ENCODE results near the gene MPZL1. TPM values are rescaled to one million over a fixed set of nuclear protein-coding genes. Genes with fewer than 3 reads are reported as not detected.

Gene MPZL1
- total RNA-seq = 10 to 100 TPM; 17.4 to 19.0 TPM

- Mint-ChIP-seq H3K9me3 (no peaks in the 10 kb centered on the region), H3K27me3 (no peaks in the 10 kb centered on the region), H3K4me1 (peaks cover 67% of the 10 kb centered on the region), H3K36me3 (ENCODE audit: low read depth) (peaks cover 9% of the 10 kb centered on the region), H3K4me3 (peak within 1 kb of the TSS; percentile 88), H3K27ac (peak within 1 kb of the TSS; percentile 26)
- peak; percentile 92 for DNase-seq
- ChIA-PET POLR2A (interaction anchor here (0.6 to 1.1 kb wide), 2 partner anchors 119 to 214 kb away, joined by 3 read pairs; no protein-coding TSS in a partner anchor), CTCF (interaction anchor here (0.6 to 1.2 kb wide), 3 partner anchors 20 to 363 kb away, joined by 3 read pairs; no protein-coding TSS in a partner anchor)
Observed at GRCh38 chr1:167721617-167722151, at the start of gene MPZL1. MPZL1 (plus strand) TSS chr1:167721982; CDS start chr1:167722152, 170 bp downstream.

DNA sequence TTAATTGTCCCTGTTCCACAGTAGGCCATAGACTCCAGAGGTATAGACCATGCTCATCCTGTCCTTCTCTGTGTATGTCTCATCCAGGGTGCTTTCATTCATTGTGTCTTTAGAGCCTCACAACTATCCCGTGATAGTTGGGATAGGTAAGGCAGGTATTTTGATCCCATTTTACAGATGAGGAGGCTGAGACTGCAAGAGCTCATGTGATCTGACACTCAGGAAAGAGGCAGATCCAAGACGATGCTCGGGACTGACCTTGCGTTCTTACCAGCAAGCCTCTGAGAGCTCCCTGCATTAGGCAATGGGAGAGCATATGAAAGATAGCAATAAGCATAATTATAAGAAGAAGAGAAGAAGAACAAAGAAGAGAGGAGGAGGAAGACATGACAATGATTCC lies 49.0 kb upstream of the MPZL1 start:
- H3K9me3 Mint-ChIP-seq = no peaks in the 10 kb centered on the region
- no peak for DNase-seq
- CTCF ChIA-PET = interaction anchor here (1.0 kb wide), 1 partner anchor 120 kb away, joined by 3 read pairs; the partner anchor contains the start of gene CREG1
- peaks cover 70% of the 10 kb centered on the region for H3K36me3 Mint-ChIP-seq (ENCODE audit: low read depth)
- peak overlapping the region; percentile 24 for H3K27ac Mint-ChIP-seq
- H3K4me3 Mint-ChIP-seq = no peak overlapping the region
- POLR2A ChIA-PET = interaction anchor here (1.3 kb wide), 1 partner anchor 17 kb away, joined by 3 read pairs; no protein-coding TSS in a partner anchor
- H3K4me1 Mint-ChIP-seq = peaks cover 70% of the 10 kb centered on the region
- no peaks in the 10 kb centered on the region for H3K27me3 Mint-ChIP-seq

DNA sequence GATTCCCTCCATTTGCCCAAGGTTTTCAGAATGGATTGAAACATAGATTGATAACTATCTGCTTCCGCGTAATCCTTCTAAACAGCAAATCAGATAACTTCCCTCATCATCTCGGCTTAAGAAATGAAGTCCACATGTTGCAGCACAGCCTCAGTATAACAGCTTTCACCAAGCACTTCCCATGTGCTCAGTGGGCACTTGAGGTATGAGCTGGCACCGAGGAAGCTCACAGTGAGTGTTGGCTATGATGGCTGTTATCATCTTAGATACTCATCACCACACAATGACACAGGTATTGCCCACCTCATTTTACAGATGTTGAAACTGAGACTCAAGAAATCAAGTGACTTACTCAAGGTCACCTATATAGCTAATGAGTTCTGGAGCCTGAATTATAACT lies 48.5 kb upstream of the MPZL1 start:
- no peak for DNase-seq
- peaks cover 69% of the 10 kb centered on the region for H3K36me3 Mint-ChIP-seq (ENCODE audit: low read depth)
- H3K4me3 Mint-ChIP-seq = no peak overlapping the region
- peaks cover 69% of the 10 kb centered on the region for H3K4me1 Mint-ChIP-seq
- H3K27me3 Mint-ChIP-seq = no peaks in the 10 kb centered on the region
- no peak overlapping the region for H3K27ac Mint-ChIP-seq
- H3K9me3 Mint-ChIP-seq = no peaks in the 10 kb centered on the region
- ChIA-PET POLR2A (interaction anchor here (1.3 to 2.1 kb wide), 2 partner anchors 17 to 73 kb away, joined by 3 to 7 read pairs; no protein-coding TSS in a partner anchor), CTCF (interaction anchor here (1.0 to 1.3 kb wide), 2 partner anchors 15 to 120 kb away, joined by 3 to 4 read pairs; partner anchors contain the start of gene CREG1)

DNA sequence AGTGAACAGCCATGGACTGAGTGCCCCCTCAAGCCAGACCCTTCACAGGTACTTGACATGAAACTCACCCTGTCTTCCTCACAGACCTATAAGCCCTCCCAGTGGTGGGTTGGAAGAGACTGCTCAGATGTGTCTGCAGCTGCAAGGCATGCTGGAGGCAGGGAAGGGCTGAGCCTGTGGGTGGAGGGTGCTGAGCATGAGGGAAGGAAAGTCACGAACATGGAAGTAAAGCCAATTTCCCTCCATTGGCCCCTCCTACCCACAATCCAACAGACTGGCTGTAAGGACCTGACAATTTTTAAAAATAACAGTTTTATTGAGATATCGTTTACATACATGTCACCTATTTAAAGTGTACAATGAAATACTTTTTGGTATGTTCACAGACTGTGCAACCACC lies 47.6 kb upstream of the MPZL1 start:
- Mint-ChIP-seq H3K4me3 (no peak overlapping the region), H3K9me3 (no peaks in the 10 kb centered on the region), H3K36me3 (ENCODE audit: low read depth) (peaks cover 60% of the 10 kb centered on the region), H3K27me3 (no peaks in the 10 kb centered on the region), H3K4me1 (peaks cover 63% of the 10 kb centered on the region), H3K27ac (no peak overlapping the region)
- no peak for DNase-seq
- POLR2A ChIA-PET = interaction anchor here (2.1 kb wide), 1 partner anchor 74 kb away, joined by 7 read pairs; no protein-coding TSS in a partner anchor
- CTCF ChIA-PET = interaction anchor here (1.3 to 2.6 kb wide), 2 partner anchors 14 to 74 kb away, joined by 4 to 19 read pairs; no protein-coding TSS in a partner anchor

GRCh38 chr1:167675440-167675839 lies 46.3 kb upstream of the MPZL1 start:
- Mint-ChIP-seq H3K4me1 (peaks cover 55% of the 10 kb centered on the region), H3K9me3 (no peaks in the 10 kb centered on the region), H3K27ac (no peak overlapping the region), H3K27me3 (no peaks in the 10 kb centered on the region), H3K4me3 (no peak overlapping the region), H3K36me3 (ENCODE audit: low read depth) (peaks cover 54% of the 10 kb centered on the region)
- DNase-seq = no peak
- ChIA-PET CTCF (interaction anchor here (0.8 to 2.6 kb wide), 5 partner anchors 12 to 120 kb away, joined by 3 to 19 read pairs (median 3); no protein-coding TSS in a partner anchor), POLR2A (interaction anchor here (0.7 to 1.4 kb wide), 4 partner anchors 20 to 41 kb away, joined by 3 to 4 read pairs (median 3); no protein-coding TSS in a partner anchor)

- ChIA-PET POLR2A (interaction anchor here (1.0 to 1.4 kb wide), 3 partner anchors 21 to 42 kb away, joined by 3 to 4 read pairs (median 3); no protein-coding TSS in a partner anchor), CTCF (interaction anchor here (0.5 to 2.6 kb wide), 6 partner anchors 11 to 478 kb away, joined by 3 to 19 read pairs (median 3); no protein-coding TSS in a partner anchor)
- H3K9me3 Mint-ChIP-seq = no peaks in the 10 kb centered on the region
- no peak for DNase-seq
- H3K4me1 Mint-ChIP-seq = peaks cover 46% of the 10 kb centered on the region
- no peaks in the 10 kb centered on the region for H3K27me3 Mint-ChIP-seq
- no peak overlapping the region for H3K27ac Mint-ChIP-seq
- H3K36me3 Mint-ChIP-seq (ENCODE audit: low read depth) = peaks cover 45% of the 10 kb centered on the region
- H3K4me3 Mint-ChIP-seq = no peak overlapping the region
Observed at GRCh38 chr1:167676205-167676915, 45.4 kb upstream of the MPZL1 start.

DNA sequence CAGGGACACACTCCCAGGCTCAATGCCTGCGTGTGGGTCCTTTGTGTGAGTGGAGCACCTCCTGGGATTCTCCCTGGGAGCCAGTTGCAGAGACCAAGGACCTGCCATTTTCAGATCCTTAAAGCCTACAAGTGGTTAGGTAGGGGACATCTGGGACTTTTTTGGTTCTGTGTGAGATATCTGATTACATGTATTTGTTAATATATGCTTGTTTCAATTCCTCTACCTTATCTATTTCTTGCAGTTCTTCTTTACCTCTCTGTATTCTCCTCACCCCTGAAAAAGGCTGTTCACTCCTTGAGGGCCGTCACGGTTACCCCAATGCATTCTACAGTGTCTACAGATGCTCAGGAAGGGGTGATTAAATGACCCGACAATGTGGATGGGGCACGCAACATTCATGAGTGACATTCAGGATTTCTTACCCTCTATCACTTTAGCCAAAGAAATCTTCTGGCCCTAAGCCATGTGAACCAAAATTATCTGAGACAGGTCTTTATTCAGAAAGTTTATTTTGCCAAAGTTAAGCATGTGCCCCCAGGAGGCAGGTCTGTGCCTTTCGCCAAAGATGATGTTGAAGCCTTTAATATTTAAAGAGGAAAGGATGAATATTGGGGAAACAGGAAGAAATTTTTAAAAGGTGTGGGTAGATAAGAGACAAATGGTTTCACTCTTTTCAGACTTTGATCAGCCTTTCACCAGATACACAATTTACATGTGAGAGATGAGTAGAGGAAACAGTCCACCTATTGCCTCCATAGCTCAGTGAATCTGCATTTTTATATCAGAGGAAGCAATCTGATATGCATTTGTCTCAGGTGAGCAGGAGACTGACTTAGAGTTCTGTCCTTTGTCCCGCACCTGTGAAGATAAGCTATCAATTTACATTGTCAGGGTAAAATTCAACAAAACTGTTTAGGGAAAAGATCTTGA lies 44.6 kb upstream of the MPZL1 start:
- Mint-ChIP-seq H3K27ac (peak overlapping the region; percentile 18), H3K4me3 (no peak overlapping the region), H3K4me1 (peaks cover 38% of the 10 kb centered on the region), H3K36me3 (ENCODE audit: low read depth) (peaks cover 42% of the 10 kb centered on the region), H3K9me3 (no peaks in the 10 kb centered on the region), H3K27me3 (no peaks in the 10 kb centered on the region)
- ChIA-PET POLR2A (interaction anchor here (1.5 kb wide), 1 partner anchor 35 kb away, joined by 4 read pairs; no protein-coding TSS in a partner anchor), CTCF (interaction anchor here (1.7 kb wide), 1 partner anchor 11 kb away, joined by 3 read pairs; no protein-coding TSS in a partner anchor)
- DNase-seq = no peak

GRCh38 chr1:167678422-167678821 lies 43.4 kb upstream of the MPZL1 start:
- POLR2A ChIA-PET = interaction anchor here (1.5 kb wide), 1 partner anchor 36 kb away, joined by 4 read pairs; no protein-coding TSS in a partner anchor
- DNase-seq = no peak
- Mint-ChIP-seq H3K9me3 (no peaks in the 10 kb centered on the region), H3K27ac (no peak overlapping the region), H3K36me3 (ENCODE audit: low read depth) (peaks cover 41% of the 10 kb centered on the region), H3K27me3 (no peaks in the 10 kb centered on the region), H3K4me1 (peaks cover 29% of the 10 kb centered on the region), H3K4me3 (no peak overlapping the region)
- CTCF ChIA-PET = interaction anchor here (1.7 kb wide), 1 partner anchor 9 kb away, joined by 3 read pairs; no protein-coding TSS in a partner anchor

GRCh38 chr1:167678838-167679237 lies 42.9 kb upstream of the MPZL1 start:
- Mint-ChIP-seq H3K27ac (no peak overlapping the region), H3K36me3 (ENCODE audit: low read depth) (peaks cover 41% of the 10 kb centered on the region), H3K9me3 (no peaks in the 10 kb centered on the region), H3K4me3 (no peak overlapping the region), H3K4me1 (peaks cover 24% of the 10 kb centered on the region), H3K27me3 (no peaks in the 10 kb centered on the region)
- DNase-seq = no peak
- POLR2A ChIA-PET = no interaction called here
- CTCF ChIA-PET = interaction anchor here (1.7 kb wide), 1 partner anchor 9 kb away, joined by 3 read pairs; no protein-coding TSS in a partner anchor

DNA sequence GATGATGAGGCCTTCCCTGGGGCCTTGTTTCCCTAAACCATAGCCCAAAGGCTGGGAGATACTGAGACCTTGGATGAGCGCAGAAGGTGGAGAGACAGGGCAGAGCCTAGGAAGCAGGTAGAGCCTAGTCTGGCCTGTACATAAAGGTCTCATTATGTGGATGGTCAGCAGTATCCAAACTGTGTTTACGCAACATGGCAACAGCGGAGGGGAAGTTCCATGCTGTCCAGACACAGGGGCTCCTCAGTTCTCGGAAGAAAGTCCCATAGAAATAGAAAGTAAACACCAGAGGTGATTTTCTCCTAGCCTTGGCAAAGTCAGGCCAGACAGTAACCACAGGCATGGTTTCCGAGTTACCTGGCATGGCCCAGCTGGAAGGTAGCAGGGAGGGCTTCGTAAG lies 42.1 kb upstream of the MPZL1 start:
- POLR2A ChIA-PET = no interaction called here
- Mint-ChIP-seq H3K36me3 (ENCODE audit: low read depth) (peaks cover 44% of the 10 kb centered on the region), H3K27me3 (no peaks in the 10 kb centered on the region), H3K27ac (no peak overlapping the region), H3K4me1 (peaks cover 20% of the 10 kb centered on the region), H3K9me3 (no peaks in the 10 kb centered on the region), H3K4me3 (no peak overlapping the region)
- CTCF ChIA-PET = no interaction called here
- DNase-seq = no peak

DNA sequence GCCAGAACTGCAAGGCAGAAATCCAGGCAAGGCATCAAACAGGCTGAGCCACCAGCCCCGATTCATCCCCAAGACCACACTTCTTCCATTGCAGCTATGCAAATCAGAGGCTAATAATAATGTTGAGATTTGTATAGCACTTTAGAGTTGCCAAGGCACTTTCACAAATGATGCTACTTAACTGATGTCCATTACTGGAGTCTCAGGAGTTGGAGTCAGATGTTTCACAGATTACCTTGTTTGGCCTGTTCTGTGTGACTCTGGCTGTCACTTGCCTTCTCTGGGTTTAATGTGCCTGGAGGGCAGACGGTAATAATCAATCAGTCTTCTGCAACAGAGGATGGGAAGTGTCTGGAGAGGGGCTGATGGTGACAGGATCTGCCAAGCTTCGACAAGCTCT lies 40.8 kb upstream of the MPZL1 start:
- H3K27ac Mint-ChIP-seq = no peak overlapping the region
- no peak overlapping the region for H3K4me3 Mint-ChIP-seq
- DNase-seq = no peak
- peaks cover 49% of the 10 kb centered on the region for H3K36me3 Mint-ChIP-seq (ENCODE audit: low read depth)
- POLR2A ChIA-PET = interaction anchor here (0.8 kb wide), 1 partner anchor 81 kb away, joined by 3 read pairs; no protein-coding TSS in a partner anchor
- no peaks in the 10 kb centered on the region for H3K27me3 Mint-ChIP-seq
- H3K9me3 Mint-ChIP-seq = no peaks in the 10 kb centered on the region
- H3K4me1 Mint-ChIP-seq = peaks cover 12% of the 10 kb centered on the region
- CTCF ChIA-PET = interaction anchor here (1.1 to 2.1 kb wide), 2 partner anchors 34 to 81 kb away, joined by 4 to 11 read pairs; no protein-coding TSS in a partner anchor
